BE2C (cell line): ENCODE results near the gene PBX3.

Source experiments
- DNase-seq: peaks from one replicate; pipeline ENCODE4 v3.0.0-alpha.2; 2020
- H3K27me3 ChIP-seq: fragments of 250-450 bp; sonication (Bioruptor Pico); 2 replicates; pipeline ENCODE4 v1.5.1; 2020; ENCODE audit warnings: mild to moderate bottlenecking
- H3K36me3 ChIP-seq: fragments of 250-450 bp; sonication (Bioruptor Pico); 2 replicates; pipeline ENCODE4 v1.5.1; 2020; ENCODE audit warnings: mild to moderate bottlenecking
- H3K4me1 ChIP-seq: fragments of 250-450 bp; sonication (Bioruptor Pico); 2 replicates; pipeline ENCODE4 v1.5.1; 2020
- H3K4me3 ChIP-seq: 2 replicates; pipeline ENCODE4 v1.5.1; 2011; ENCODE audit warnings: low read depth, low read length
- H3K9me3 ChIP-seq: fragments of 250-450 bp; sonication (Bioruptor Pico); 2 replicates; pipeline ENCODE4 v1.5.1; 2020
- TF ChIP-seq, protein P1 (sequence below): IDR thresholded peaks from 2 replicates; pipeline ENCODE4 v1.5.1; 2012; ENCODE audit warnings: mild to moderate bottlenecking, low read depth, low read length

PBX3 gene

DNA sequence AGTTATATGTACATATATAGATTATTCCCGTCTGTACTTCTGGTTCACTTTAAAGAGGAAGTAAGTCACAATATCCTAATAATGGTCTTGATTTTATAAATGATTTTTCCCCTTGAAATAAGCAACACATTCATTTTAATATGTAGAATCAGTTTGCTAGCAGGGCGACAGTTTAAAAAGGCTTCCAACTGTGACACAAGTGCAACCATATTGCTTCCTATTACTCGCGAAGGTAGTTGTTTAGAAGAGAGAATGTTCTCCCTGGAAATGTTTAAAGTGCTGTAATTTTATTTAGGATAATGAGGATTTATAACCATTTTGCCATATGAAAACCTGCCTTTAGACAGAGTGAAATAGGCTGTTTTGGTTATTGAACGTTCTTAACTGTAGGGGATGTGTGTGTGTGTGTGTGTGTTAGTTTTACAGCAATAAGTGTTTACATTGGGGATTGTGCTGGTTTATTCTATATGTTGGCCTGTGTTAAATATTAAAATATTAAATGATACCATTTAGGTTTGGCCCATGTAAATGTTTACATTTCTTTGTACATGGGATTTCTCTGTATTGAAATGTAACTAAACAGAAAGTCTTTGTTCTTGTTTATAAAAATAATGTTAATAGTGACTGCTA, 138.3 kb downstream of the PBX3 start:
- TF ChIP-seq, protein P1, sequence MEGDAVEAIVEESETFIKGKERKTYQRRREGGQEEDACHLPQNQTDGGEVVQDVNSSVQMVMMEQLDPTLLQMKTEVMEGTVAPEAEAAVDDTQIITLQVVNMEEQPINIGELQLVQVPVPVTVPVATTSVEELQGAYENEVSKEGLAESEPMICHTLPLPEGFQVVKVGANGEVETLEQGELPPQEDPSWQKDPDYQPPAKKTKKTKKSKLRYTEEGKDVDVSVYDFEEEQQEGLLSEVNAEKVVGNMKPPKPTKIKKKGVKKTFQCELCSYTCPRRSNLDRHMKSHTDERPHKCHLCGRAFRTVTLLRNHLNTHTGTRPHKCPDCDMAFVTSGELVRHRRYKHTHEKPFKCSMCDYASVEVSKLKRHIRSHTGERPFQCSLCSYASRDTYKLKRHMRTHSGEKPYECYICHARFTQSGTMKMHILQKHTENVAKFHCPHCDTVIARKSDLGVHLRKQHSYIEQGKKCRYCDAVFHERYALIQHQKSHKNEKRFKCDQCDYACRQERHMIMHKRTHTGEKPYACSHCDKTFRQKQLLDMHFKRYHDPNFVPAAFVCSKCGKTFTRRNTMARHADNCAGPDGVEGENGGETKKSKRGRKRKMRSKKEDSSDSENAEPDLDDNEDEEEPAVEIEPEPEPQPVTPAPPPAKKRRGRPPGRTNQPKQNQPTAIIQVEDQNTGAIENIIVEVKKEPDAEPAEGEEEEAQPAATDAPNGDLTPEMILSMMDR: no peak
- H3K4me1 ChIP-seq: peaks cover 43% of the 10 kb centered on the region
- no peaks in the 10 kb centered on the region for H3K27me3 ChIP-seq
- no peak overlapping the region for H3K4me3 ChIP-seq
- H3K36me3 ChIP-seq: no peaks in the 10 kb centered on the region
- H3K9me3 ChIP-seq: no peaks in the 10 kb centered on the region
- DNase-seq: no peak

DNA sequence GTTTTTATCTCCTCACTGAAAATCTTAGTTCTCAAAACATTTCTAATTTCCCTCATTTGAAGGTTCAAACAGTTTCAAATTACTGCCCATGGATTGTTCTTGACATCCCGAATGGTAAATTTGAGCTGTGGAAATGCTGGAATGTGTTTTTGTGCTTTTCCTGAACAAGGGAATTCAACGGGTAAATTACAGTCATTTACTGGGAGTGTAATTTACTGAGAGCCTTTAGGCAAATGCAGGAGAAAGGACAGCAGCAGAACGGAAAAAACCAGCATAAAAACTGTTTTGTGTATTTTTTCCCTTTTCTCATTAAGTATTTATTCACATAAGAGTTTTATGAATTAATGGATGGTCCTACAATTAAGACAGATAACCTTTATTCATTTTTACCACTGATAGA, 139.2 kb downstream of the PBX3 start:
- DNase-seq: no peak
- no peaks in the 10 kb centered on the region for H3K27me3 ChIP-seq
- H3K36me3 ChIP-seq: no peaks in the 10 kb centered on the region
- no peaks in the 10 kb centered on the region for H3K9me3 ChIP-seq
- TF ChIP-seq, protein P1: no peak
- H3K4me1 ChIP-seq: peaks cover 43% of the 10 kb centered on the region
- H3K4me3 ChIP-seq: no peak overlapping the region

DNA sequence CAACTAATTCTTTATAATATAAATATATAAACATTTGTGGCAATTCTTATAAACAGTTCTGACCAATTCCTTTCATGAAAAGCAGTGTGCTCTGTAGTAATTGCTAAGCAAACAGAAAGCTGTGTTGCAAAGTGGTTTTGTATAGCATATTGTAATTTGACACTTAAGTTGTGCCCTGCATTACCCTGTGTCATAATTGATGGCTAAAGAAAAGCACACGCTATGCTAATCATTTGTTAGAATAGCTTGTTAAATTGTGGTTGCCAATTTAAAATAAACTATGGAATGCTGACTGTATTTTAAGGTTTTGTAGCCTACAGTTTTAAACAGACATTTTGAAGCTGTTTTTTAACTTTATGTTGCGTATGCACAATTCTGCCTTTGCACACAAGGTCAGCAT, 140.0 kb downstream of the PBX3 start:
- no peak for DNase-seq
- TF ChIP-seq, protein P1: no peak
- no peaks in the 10 kb centered on the region for H3K36me3 ChIP-seq
- no peak overlapping the region for H3K4me3 ChIP-seq
- no peaks in the 10 kb centered on the region for H3K9me3 ChIP-seq
- H3K4me1 ChIP-seq: peaks cover 43% of the 10 kb centered on the region
- H3K27me3 ChIP-seq: no peaks in the 10 kb centered on the region

DNA sequence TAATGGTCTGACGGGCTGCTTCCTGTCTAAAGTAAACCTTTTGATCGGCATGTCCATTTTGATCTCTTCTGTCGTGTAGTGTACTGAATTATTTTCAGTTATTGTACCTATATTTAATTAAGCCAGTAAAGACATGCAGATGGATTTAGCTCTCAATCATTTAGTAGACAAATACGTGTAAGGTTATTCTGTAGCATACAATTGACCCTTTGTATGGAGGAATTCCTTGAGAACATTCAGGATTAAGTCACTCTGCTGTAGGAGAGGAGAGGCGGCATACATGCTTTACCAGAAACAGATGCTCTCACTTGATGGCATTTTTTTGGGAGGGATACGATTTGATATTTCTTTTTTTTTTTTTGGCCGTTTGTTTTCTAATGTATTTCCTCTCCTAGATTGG, 141.0 kb downstream of the PBX3 start:
- Histone ChIP-seq H3K4me1 (peaks cover 47% of the 10 kb centered on the region), H3K36me3 (no peaks in the 10 kb centered on the region), H3K4me3 (peak overlapping the region; percentile 7), H3K9me3 (no peaks in the 10 kb centered on the region), H3K27me3 (no peaks in the 10 kb centered on the region)
- DNase-seq: no peak
- TF ChIP-seq, protein P1: no peak

DNA sequence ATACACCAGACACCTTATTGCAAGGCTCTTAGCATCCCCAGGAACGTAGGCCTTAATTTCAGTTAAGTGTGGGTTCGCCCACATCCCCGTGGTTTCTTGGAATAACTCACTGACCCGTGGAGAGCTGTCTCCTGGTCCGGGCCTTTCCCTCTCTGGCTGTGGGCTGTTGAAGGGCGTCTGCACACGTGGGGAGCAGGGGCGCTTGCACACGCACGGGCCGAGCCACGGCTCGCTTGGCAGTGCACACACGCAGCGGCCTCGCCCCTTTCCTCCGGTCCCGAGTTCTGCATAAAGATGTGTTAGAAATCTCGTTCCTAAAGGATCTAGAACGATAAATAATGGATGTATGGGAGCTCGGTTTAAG, 141.9 kb downstream of the PBX3 start:
- TF ChIP-seq, protein P1: no peak
- H3K9me3 ChIP-seq: no peaks in the 10 kb centered on the region
- H3K4me1 ChIP-seq: peaks cover 40% of the 10 kb centered on the region
- peak overlapping the region; percentile 57 for H3K4me3 ChIP-seq
- no peaks in the 10 kb centered on the region for H3K27me3 ChIP-seq
- H3K36me3 ChIP-seq: no peaks in the 10 kb centered on the region
- DNase-seq: peak; percentile 50

DNA sequence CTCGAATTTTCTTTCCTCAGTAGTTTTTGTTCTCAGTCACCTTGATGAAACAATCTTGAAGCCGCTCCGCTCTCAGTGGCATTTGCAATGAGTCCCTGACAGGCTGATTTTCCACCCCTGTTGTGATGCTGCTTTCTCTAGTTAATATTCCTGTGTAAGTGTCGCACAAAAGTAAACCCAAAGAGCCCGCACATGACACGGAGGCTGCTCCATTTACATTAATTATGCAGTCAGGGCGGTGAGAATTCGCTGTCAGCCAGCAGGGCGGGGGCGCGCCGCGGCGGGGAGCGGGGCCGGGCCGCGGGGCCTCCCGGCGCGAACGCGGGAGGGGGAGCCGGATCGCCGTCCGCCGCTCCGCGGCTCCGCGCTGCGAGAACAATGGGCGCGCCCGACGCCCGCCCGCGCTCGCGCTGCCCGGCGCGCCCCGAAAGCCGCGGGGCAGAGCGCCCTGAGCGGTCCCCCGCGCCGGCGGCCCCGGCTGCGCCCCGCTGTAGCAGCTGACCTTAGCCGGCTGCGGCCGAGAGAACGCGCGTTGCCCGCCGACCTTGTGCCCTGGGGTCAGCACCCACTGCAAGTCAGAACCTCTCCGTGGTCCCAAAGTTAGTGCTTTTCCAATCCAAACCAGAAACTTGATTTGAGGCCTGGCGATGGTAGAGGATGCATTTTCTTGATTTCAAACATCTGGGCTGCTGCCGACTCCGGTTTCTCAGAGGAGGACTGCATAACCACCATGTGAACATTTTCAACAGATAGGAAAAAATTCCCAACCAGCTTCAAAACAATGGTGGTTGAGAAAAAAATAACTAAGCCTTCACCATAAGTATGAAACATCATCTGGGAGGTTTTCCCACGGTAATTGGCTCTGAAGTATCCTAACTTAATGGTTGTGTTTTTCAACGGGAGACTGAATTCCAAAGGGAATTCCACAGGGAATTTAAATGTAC, 142.6 kb downstream of the PBX3 start:
- Histone ChIP-seq H3K27me3 (no peaks in the 10 kb centered on the region), H3K4me3 (peak overlapping the region; percentile 57), H3K9me3 (no peaks in the 10 kb centered on the region), H3K36me3 (no peaks in the 10 kb centered on the region), H3K4me1 (peaks cover 33% of the 10 kb centered on the region)
- TF ChIP-seq, protein P1: no peak
- peak; percentile 41 for DNase-seq
